ENCODE results near the gene MUTYH.
"Not testable (repeated sequence)": the region's sequence is repeated elsewhere in the genome, so short reads cannot be mapped to it uniquely, and the experiment has no call there.

Gene MUTYH

DNA sequence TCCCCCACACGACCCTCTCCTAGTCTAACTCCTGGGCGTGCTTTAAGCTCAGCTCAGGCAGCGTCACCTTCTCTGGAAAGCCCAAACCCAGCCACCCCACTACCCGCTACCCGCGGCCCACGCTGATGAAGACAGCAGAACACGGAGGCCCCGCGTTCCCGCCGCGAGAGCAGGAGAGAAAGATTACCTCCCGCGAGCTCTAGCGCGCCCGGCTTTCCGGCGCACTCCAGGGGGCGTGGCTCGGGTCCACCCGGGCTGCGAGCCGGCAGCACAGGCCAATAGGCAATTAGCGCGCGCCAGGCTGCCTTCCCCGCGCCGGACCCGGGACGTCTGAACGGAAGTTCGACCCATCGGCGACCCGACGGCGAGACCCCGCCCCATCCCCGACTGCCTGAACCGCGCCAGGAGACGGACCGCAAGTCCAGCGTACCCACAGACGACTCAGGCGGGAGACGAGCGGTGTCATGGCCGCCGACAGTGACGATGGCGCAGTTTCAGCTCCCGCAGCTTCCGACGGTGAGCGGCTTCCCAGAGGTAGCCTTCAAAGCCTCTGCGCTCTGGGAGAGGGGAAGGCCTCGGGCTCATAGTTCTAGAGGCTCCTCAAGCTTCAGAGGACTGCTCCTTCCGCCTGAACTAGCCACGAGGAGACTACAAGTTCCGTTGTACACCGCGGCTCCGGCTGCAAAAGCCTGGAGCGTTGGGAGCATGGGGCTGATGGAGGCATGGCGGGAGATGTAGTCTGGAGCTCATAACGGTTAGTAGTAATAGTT, at the start of gene MUTYH, which contains the start of gene TOE1:
Gene MUTYH (minus strand): TSS at position 652 of the 770 bp plus-strand sequence. CDS start 5,935 bp downstream, outside the sequence.
Gene TOE1 (plus strand): TSS at position 382 of the 770 bp plus-strand sequence. CDS start 83 bp downstream, at position 465.
- DNase-seq (ENCODE audit: low read depth in 2 of 2), result peak; percentile 91 to 97

DNA sequence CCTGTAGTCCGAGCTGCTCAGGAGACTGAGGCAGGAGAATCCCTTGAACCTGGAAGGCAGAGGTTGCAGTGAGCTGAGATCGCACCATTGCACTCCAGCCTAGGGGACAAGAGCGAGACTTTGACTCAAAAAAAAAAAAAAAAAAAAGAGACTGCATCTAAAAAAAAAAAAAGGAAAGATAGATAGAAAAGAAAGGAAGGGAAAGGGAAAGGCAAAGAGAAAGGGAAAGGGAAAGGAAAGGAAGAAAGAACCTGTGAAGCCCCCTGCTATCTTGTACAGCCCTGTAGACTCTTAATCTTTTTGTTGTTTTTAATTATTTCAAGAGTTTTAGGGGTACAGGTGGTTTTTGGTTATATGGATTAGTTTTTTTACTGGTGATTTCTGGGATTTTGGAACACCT, 46.0 kb upstream of the MUTYH start:
- DNase-seq (ENCODE audit: low read depth in 2 of 2), result no peak

DNA sequence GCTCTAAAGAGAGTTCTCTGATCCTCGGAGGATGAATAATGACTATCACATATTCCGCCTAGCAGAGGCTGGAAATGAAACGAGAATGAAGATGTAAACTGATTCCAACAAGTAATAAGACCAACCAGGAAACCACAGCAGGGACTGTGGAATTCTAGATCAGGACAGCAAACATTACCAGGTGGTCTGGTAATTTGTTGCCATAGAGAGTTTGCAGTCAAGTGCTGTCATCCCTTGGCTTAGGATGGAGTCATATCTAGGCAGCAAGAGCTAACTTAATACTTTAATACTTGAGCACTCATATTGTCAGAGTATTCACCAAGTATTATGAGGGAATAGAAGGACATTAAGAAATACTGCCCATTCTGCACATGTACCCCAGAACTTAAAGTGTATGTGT, 45.1 kb upstream of the MUTYH start:
- DNase-seq (ENCODE audit: low read depth in 2 of 2), result no peak

DNA sequence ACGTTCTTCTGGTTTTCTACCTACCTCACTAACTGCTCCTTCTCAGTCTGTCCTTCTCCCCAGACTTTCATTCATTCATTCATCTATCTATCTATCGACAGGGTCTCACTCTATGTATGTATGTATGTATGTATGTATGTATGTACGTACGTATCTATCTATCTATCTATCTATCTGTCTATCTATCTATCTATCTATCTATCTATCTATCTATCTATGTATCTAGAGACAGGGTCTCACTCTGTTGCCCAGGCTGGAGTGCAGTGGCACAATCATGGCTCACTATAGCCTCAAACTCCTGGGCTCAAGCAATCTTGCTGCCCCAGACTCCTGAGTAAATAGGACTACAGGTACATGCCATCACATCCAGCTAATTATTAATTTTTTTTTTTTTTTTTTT, 44.0 kb upstream of the MUTYH start:
- not testable (repeated sequence) for DNase-seq (ENCODE audit: low read depth in 2 of 2)

DNA sequence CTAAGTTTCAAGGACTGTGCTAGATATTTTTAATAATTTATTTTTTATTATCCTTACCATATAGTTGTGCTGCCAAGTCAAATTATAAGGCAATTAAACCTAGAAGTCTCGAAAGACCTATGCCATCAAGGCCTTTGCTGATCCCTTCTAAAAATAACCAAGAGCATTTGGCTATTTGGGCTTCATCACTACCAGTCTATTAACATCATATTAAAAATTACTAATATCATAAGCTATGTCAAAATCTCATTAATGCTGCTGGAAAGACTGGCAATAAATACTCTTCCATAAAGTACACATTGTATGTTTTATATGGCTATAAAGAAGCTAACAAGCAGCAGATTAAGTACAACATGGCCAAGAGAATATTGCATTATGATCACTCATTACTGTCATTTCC, 43.0 kb upstream of the MUTYH start:
- no peak for DNase-seq (ENCODE audit: low read depth in 2 of 2)

DNA sequence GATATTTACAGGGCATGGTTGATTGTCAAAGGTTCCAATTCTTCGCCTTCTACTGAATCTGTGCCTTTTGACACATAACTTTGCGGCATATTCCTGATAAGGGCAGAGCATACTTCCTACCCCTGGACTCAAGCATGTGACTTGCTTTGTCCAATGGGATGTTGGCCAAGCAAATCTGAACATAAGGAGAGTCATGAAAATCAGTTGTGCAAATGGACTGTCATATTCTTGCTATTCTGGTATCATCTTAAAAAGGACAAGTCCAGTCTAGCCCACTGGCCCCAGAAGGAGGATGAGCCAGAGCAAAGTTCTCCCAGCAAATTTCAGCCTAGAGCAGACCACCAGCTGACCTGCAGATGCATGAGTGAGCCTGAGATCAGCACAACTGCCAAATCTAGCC, 41.0 kb upstream of the MUTYH start:
- DNase-seq (ENCODE audit: low read depth in 2 of 2), result no peak

DNA sequence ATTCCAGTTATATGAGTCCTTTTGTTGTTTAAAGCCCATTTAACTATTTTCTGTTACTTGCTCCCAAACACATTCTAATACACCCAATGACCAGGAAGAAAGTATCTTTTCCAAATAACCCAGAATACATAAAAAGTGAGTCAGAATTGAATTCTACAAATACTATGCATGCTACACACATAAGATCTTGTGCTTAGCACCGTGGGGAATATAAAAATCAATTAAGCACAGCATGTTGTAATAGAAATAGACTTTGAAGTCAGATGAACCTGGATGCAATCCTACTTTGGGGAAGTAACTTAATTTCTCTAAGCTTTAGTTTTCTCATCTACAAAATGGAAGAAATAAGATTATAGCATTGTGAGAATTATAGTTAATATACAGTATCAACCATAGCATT, 40.5 kb upstream of the MUTYH start:
- no peak for DNase-seq (ENCODE audit: low read depth in 2 of 2)

DNA sequence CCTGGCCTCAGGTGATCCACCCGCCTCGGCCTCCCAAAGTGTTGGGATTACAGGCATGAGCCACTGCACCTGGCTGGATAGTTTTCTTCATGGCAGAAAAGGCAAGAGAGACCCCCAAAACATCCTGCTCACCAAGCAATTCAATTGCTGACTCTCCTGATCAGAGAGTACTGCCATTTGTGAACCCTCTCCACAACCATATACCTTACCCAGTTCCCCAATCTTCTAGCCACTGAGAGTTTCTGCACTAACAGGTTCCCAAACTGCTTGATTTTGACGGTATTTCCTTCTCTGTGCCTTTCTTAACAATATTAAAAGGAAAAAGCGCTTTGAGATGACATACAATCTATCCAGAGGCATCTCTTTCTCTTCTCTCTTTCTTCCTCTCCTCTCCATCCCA, 39.9 kb upstream of the MUTYH start:
- no peak for DNase-seq (ENCODE audit: low read depth in 2 of 2)

DNA sequence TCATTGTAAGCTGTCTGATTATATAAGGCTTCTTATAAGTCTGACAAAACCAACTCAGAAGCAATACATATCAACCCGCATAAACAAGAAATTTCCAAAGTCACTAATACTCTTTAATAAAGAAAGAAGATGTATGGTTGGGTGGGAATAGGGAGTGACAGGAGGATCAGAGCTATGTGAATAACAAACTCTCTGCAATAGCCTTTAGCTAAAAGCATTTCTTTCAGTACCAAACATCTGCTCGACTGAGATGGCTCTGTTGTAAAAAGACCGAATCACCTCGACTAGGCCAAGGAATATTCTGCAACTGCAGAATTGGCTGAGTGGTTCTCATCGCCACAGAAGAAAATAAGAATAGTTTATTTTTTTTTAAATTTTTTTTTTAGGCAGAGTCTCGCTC, 39.3 kb upstream of the MUTYH start:
- no peak for DNase-seq (ENCODE audit: low read depth in 2 of 2)

DNA sequence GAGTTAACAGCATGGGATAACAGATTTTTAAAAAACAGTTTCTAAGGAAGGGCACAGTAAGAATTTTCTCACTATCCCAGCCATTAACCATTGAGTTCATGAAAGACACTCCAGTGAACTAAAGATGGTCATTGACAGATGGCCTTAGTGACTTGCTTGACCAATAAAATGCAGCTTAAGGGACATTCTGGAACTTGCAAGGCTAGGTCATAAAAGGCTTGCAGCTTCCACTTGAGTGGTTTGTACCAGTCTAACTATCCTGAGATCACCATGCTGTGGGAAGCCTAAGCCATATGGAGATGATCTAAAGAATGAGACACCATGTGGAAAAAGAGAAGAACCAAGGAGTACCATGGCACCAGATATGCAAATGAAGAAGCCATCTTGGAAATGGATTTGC, 37.9 kb upstream of the MUTYH start:
- DNase-seq (ENCODE audit: low read depth in 2 of 2), result no peak

DNA sequence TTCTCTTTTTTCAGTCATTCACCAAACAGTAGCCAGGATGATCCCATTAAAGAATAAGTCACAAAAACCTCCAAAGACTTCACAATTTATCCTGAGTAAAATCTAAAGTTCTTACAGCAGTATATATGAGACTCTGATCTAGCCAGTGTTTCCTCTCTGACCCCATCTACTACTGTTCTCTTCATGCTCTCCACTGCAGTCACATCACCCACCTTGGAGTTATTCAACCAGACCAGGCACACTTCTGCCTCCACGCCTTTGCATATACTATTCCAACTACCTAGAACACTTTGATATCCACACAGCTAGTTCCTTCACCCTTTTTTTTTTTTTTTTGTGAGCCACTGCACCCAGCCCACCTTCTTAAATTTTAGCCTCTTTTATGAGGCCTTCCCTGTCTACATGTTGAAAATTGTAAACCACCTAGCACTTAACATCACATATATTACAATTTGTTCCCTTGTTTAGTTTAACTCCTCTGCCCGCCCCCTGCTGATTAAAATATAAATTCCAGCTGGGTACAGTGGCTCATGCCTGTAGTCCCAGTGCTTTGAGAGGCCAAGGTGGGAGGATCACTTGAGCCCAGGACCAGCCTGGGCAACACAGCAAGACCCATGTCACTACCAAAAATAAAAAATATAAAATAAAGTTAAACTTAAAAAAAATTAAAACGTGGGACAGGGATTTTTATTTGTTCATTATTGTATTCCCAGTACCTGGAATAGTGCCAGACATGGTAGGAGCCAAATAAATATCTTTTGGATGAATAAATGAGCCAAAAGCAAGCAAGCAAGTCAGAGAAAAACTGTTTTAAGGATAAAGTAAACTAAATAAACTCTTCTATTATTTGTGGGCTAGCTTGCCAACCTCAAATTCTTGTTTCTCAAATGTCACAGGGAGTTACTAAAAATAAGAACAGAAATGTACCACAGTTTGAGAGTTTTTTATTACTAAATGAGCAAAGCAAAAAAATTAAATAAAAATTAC, 35.2 kb upstream of the MUTYH start:
- no peak for DNase-seq (ENCODE audit: low read depth in 2 of 2)

DNA sequence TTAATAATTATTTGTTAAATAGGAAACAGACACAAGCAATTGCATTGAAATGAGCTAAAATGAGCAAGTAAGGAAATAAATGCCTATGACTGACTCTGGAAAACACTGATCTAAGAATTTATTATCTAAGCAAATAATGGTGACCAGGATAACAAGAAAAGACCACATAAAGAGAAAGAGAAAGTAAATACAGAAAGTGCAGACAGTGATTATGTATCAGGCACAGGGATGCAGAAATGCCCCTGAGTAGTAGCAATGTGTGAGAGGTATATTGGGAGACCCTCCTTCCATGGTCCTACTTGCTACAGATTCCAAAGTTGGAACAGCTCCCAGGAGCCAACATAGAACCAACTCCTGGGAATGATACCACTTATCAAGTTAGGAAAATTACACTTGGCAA, 33.3 kb upstream of the MUTYH start:
- DNase-seq (ENCODE audit: low read depth in 2 of 2), result no peak

DNA sequence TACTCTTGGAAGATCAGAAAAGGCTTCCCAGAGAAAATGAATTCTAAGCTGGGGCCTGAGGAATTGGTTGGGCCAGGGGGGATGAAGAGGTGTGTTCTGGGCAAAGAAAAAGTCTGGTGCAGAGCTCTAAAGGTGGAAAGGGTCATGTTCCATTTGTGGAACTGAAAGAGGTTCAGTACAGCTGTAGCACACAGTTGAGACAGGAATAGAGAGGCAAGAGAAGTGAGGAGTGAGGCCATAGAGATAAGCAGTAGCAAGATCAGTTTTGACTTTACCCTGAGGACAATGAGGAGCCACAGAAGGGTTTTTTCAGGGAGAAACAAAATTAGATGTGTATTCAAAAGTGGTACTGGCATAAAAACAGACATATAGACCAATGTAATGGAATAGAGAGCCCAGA, 30.3 kb upstream of the MUTYH start:
- no peak for DNase-seq (ENCODE audit: low read depth in 2 of 2)

DNA sequence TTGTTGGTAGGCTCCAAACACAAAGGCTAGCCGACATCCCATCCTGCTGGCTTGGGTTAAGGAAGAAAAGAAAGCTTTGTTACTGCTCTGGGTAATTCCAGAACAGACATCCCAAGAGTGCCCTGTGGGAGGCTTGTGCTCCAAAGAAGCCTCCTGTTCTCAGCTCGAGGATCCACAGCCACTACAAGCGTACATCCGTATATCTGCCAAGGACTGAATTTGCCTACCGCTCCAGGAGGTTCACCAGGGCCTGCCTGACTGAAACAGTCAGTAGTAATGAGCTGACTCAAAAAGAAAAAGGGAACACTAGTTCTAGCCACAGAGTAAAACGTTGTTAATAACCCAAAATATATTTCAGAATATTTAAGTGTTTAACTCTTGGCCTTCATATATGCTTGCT, 24.8 kb upstream of the MUTYH start:
- DNase-seq (ENCODE audit: low read depth in 2 of 2), result no peak

DNA sequence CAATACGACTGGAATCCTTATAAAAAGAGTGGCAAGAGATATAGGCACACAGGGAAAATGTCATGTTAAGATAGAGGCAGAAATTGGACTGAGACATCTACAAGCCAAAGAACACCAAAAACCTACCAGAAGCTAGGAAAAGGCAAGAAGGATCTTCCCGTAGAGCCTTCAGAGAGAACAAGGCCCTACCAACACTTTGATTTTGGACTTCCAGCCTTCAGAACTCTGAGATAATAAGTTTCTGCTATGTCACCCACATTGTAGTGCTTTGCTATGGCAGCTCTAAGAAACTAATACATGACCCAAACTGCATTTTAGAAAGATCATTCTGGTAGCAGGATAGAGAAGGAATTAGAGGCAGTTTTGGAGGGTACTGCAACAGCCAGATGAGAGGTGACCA, 24.1 kb upstream of the MUTYH start:
- DNase-seq (ENCODE audit: low read depth in 2 of 2), result no peak

DNA sequence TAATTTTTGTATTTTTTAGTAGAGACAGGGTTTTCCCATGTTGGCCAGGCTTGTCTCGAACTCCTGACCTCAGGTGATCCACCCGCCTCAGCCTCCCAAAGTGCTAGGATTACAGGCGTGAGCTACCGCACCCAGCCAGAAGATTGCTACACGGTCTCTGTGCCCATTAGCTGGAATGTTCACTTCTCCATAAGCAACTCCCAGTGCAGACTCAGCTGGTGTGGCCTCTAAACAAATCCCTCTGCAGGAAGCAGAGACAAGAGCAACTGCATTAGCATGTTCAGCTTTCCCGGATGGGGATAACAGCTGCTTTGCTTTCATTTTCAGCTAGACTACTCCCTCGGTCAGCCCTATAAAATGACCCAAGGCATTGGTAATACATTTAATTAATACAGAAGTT, 20.7 kb upstream of the MUTYH start:
- not testable (repeated sequence) for DNase-seq (ENCODE audit: low read depth in 2 of 2)

DNA sequence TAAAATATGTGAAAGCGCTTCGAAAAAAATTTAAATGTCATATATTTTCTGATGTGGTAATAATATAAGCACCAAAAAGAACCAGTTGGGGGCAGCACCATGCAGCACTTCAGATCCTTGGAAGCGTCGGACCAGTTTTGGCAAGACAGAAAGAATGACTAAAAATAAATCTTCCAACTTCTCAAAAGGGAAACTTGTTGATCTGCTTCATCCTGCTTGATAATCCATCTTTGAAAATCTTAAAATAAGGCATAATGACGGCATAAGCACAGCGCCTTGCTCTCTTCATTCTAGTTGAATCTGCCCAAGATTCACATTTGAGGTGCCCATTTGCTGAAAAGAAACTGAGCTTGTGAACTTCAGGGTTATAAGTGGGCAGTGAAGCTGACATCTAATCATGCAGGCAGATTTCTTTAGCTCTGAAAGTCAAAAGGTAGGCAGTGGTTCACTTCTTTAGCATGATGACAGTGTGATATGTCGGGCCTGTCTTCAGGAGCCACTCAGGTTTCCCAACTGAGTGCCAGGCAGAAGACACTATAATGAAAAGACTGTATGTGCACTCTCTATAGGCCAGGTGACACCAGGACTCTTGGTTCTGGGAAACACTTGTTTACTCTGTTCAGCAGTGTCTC, 19.8 kb upstream of the MUTYH start:
- peak; percentile 28 to 47 for DNase-seq (ENCODE audit: low read depth in 2 of 2)

DNA sequence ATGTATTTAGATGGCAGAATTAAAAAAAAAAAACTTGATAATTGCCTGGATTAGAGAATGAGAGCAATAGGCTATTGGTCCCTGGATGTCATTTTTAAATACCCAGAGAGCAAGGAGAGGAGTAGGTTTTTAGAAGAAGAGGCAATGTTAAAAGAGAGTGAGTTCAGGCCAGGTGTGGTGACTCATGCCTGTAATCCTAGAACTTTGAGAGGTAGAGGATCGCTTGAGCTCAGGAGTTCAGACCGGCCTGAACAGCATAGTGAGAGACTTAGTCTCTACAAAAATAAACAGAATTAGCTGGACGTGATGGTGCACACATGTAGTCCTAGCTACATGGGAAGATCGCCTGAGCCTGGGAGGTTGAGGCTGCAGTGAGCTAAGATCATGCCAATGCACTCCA, 15.9 kb upstream of the MUTYH start:
- DNase-seq (ENCODE audit: low read depth in 2 of 2), result no peak

DNA sequence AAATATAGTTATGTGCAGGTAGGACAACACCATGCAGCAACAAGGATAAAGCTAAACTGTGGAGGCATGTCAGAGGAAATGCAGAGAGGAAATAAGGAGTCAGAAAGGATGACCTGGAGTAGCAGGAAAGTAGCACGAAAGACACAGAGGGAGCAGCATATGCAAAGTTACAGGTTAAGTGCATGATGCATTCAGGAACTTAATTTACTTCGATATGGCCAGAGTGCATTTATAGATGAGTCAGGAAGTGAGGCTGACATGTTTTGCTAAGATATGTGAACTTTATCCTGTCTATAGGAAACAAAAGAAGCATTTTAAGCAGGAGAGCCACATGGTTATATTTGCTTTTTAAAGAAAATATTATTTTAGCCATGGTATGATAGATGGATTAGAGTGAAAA, 15.4 kb upstream of the MUTYH start:
- DNase-seq (ENCODE audit: low read depth in 2 of 2), result no peak

DNA sequence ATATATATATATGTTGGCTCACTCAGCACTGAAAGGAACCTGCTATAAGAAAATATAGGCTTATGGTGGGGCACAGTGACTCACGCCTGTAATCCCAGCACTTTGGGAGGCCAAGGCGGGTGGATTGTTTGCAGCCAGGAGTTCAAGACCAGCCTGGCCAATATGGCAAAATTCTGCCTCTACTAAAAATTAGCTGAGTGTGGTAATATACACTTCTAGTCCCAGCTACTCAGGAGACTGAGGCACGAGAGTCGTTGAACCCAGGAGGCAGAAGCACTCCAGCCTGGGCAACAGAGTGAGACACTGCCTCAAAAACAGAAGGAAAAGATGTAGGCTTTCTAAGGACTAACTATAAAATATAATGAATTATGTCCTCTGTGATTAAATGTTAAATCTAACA, 14.6 kb upstream of the MUTYH start:
- DNase-seq (ENCODE audit: low read depth in 2 of 2), result no peak

DNA sequence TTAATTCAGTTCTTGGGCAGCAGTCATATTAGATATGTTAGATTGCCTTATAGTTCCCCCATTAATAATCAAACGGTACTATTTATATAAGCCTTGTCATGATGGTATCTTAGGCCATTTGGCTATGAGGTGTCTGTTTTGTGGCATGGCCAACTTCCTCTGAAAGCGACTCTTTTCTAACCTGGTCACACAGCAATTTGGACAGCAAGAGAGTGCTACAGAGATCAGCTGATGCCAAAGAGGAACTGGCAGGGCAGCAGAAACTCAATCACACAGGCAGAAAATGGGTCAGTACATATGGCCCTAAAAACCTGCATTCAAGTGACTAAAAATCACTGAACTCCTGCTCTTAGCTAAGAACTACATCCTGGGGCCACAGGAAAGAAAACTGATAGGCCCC, 13.4 kb upstream of the MUTYH start:
- no peak for DNase-seq (ENCODE audit: low read depth in 2 of 2)

DNA sequence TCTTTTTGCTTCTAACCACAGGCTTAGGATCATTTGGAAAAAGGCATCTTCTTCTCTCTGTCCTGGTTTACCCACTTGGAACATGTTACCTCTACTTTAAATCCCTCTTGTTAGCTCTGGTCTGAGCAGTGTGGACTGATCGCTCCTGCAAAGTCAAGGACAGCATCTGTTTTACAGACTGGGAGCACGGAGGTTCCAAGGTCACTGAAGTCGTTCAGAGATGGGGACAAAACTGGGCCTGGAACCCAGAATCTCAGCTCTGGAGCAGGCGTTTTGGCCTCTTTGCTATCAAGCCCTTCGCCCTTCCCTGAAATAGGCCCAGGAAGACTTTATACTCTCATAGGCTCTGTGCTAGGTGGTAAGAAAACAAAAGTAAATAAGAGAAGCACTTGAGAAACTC, 11.3 kb upstream of the MUTYH start:
- no peak for DNase-seq (ENCODE audit: low read depth in 2 of 2)

Measured in stimulated activated CD4-positive, alpha-beta T cell treated with anti-CD3 and anti-CD28 coated beads, Interleukin-4, amount 100 ng/mL, for 48 hours (primary cell).